Hematopoietic multipotent progenitor cell treated with erythropoietin and hydrocortisone succinate and interleukin-3 and kit ligand, for 8 days (in vitro differentiated cells): ENCODE measurements around the gene KDM1A.
"Not testable (repeated sequence)": the region's sequence is repeated elsewhere in the genome, so short reads cannot be mapped to it uniquely, and the experiment has no call there.

Source experiments
- DNase-seq: peaks from one replicate; pipeline ENCODE4 v3.0.0-alpha.2; 2015

Gene KDM1A

DNA sequence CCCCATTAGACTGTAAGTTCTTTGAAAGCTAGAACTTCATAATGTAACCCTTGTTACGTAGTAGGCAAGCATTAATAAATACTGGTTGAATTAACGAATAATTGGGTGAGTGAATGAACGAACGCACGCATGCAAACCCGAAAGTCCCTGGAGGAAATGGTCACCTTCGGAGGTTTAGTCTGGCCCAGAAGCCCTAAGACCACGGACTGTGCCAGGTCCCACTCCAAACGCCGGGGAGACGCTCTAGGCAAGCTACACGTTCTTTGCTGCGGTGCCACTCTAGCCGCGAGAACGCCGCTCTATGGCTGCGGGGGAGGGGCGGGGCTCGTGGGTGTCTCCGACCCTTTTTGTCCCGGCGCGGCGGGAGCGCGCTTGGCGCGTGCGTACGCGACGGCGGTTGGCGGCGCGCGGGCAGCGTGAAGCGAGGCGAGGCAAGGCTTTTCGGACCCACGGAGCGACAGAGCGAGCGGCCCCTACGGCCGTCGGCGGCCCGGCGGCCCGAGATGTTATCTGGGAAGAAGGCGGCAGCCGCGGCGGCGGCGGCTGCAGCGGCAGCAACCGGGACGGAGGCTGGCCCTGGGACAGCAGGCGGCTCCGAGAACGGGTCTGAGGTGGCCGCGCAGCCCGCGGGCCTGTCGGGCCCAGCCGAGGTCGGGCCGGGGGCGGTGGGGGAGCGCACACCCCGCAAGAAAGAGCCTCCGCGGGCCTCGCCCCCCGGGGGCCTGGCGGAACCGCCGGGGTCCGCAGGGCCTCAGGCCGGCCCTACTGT is at the start of gene KDM1A:
Gene KDM1A, plus strand, starts transcription at position 375 of the 769 bp plus-strand sequence. Its CDS starts 129 bp downstream, at position 504.
- peak; percentile 97 for DNase-seq

DNA sequence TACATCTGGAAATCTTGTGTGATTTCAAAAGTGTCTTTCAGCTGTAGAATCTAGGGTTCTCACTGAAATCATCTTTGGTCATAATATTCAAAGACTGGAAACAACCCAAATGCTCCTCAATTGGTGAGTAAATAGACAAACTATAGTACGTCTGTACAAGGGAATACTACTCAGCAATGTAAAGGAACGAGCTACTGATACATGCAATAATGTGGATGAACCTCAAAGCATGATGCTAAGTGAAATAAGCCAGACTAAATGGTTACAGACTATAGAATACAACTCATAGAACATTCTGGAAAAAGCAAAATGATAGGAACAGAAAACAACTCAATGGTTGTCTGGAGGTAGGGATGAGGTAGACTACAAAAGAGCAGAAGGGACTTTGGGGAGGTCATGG is 49.2 kb upstream of the KDM1A start:
- DNase-seq = no peak

DNA sequence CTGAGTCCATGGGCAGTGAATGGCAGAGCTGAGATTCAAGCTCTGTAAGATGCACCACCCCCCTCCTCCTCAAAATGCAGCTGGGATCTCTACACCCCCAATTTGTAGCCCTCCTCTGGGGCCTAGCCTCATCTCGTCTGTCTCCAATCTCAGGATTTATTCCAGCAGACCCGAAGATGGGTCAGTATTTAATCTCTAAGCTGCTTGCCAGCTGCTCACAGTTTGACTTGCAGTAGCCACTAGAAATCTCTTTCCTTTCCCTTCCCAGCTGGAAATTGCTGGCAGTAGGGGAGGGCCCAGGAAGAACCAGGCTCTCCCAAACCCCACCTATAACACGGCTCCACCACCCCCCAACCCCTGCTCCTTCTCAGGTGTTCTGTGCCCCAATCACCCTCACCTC is 48.1 kb upstream of the KDM1A start:
- DNase-seq = no peak

DNA sequence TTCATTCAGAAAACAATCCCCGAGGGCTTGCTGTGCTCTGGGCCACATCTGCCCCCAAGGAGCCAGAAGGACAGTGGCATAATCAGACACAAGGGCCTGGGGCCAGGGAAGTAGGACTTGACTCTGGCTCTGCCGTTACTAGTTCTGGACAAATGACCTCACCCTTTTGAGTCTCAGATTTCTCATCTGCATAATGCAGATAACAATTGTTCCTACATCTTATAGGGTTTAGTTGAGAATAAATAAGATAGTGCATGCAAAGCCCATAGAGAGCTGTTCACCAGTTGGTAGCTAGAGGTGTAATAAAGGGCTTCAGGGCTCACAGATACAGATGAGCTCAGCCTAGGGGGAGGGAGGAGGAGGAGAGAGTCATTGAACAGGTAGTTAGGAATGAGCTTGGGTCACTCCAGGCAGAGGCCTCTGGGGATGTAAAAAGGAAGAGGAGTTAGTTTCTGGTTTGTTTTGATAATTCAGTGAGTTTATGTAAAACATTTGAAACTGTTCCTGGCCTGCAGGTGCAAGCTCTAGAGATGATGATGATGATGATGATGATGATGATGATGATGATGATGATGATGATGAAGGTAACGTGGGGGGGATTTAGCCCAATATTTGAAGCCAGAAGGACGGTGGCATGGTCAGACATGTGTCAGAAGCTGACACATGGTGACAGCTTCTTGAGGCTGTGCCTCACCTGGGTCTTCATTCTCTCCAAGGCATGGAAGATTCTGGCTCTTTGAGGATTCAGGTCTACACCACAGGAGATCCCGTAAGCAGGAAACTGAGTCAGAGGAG is 47.5 kb upstream of the KDM1A start:
- DNase-seq = no peak

DNA sequence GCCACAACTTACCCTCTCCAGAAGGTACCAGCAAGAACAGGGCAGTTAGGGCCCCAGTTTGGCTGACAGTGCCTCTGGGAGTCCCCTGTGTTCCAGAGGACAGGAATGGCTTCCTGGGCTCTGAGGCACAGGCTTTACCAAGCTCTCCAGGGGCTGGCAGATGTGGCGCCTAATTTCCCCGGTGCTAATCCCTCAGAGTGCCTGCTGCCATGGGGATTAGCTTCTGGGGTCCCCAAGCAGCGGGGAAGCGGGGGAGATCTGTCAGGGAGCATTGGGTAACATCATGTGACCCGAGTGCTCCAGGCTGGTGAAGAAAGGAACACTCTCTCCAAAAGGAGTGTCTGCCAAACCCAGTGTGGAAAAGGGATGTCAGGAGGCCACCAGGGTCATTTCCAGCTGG is 46.5 kb upstream of the KDM1A start, which contains the start of gene LACTBL1:
Gene LACTBL1, minus strand, starts transcription at position 107 of the 400 bp plus-strand sequence. CDS start 550 bp downstream, outside the sequence.
- DNase-seq = no peak

GRCh38 chr1:22975694-22976093 is 43.6 kb upstream of the KDM1A start:
- DNase-seq = no peak

- DNase-seq = no peak
Observed at GRCh38 chr1:22976127-22976460, 43.2 kb upstream of the KDM1A start.

DNA sequence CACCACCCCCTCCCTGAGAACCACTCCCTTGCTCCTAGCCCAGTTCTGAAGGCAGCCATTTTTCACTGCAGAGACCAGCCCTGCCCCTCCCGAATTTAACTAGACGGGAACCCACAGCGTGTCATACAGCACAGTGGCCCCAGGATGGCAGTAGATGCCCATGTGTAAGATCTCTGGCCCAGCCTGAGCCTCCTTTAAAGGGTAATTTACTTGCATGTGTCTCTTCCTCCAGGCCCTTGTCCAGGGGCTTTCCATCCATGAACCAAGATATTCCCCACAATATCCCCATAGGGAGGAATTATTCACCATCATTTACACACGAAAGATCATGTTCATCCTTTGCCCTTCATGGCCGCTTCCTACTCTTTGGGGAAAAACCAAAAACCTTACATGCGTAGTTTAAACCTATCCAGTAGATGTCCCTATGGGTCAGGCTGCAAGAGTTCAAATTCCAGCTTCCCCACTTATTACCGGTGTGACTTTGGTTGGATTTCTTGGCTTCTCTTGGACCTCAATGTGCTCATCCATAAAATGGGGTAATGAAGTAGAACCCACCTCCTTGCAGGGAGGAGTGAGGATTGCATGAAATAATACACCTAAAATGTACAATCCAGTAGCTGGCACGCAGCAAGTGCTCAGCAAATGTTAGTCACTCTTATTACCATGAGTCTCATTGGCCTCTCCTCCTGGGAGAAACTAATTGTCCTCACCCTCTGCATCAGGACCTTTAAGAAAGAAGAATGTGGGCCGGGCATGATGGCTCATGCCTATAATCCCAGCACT is 42.6 kb upstream of the KDM1A start:
- DNase-seq = peak; percentile 84

- no peak for DNase-seq
Observed at GRCh38 chr1:22978299-22978698, 41.0 kb upstream of the KDM1A start.

DNA sequence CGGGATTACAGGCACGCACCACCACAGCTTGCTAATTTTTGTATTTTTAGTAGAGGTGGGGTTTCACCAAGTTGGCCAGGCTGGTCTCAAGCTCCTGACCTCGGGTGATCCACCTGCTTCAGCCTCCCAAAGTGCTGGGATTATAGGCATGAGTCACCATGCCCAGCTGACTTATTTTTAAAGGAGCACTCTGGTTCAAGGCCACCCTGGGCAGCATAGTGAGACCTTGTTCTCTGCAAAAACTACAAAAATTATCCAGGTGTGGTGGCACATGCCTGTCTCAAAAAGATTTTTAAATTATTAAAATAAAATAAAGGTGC is 38.8 kb upstream of the KDM1A start:
- DNase-seq = not testable (repeated sequence)

DNA sequence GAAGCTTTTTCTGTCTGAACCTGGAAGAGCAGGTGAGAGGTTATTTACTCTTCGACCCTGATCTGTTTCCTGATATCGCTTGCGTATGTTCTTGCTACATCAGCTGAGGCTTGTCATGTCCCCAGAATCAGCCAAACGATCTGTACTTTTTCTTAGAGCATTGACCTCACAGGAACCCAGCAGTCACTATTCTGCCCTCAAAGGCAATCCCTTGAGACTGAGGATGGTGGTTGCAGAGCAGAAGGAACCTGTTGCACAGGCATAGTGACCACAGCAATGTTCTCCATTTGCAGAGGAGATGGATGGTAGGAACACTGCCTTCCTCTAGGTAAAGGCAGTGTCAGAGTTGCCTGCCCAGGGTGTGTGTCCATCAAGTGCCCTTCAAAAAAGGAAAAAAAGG is 35.3 kb upstream of the KDM1A start:
- DNase-seq = no peak

GRCh38 chr1:22992384-22992783 is 26.9 kb upstream of the KDM1A start:
- DNase-seq = not testable (repeated sequence)

DNA sequence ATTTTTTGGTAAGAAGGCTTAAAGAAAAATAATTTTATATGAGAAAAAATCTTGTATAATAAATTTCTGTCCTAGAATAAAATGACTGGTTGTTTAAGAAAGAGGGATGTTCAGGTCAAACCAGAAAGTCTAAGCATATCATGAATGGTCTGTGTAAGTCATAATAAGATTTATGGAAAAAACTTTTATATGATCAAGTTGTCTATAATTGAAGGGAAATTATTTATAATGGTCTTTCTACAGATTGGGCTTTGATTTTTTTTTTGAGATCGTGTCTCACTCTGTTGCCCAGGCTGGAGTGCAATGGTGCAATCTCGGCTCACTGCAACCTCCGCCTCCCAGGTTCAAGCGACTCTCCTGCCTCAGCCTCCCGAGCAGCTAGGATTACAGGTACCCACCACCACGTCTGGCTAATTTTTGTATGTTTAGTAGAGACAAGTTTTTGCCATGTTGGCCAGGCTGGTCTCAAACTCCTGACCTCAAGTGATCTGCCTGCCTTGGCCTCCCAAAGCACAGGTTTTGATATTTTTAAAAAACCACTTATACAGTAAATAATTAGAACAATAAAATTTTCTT is 26.0 kb upstream of the KDM1A start:
- DNase-seq = not testable (repeated sequence)

DNA sequence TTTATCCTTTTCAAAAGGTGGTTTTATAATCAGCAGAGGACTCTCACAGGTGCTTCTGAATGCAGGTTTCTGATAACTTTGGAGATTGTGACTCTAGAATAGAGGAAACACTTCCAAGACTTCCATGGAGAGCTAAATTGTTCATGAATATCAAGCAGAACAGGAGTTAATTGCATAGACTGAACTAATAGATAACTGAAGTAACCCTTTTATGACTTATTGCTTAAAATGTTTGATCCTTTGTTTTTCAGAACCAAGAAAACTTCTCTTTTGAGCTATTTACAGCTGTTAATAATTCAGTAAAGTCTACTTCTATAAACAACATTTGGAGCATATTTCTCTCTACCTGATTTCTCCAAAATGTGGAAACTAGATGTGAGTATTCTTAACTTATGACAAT is 23.5 kb upstream of the KDM1A start:
- no peak for DNase-seq

DNA sequence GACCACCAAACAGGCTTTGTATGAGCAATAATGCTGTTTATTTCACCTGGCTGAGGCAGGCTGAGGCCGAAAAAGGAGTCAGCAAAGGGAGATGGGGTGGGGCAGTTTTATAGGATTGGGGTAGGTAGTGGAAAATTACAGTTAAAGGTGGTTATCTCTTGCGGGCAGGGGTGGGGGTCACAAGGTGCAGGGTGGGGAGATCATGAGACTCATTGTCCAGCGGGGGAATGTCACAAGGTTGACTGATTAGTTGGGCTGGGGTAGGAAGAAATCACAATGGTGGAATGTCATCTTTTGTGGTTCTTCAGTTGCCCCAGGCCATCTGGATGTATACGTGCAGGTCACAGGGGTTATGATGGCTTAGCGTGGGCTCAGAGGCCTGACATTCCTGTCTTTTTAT is 21.7 kb upstream of the KDM1A start:
- not testable (repeated sequence) for DNase-seq

GRCh38 chr1:23000133-23000532 is 19.1 kb upstream of the KDM1A start:
- not testable (repeated sequence) for DNase-seq

DNA sequence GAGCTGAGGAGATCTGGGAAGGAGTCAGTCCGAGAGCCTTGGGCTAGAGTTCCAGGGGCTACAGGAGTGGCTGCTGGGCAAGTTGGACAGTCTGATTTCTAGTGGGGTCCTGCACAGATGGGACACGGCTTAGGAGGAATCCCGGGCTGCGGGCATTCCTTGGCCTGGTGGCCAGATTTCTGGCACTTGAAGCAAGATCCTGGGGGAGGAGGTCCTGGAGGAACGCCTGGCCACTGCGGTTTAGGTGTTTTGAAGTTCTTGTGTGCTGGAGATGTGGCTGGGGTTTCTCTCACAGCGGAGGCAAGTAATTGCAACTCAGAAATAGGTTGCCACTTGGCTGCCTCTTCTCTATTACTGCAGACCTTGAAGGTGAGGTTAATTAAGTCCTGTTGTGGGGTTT is 17.1 kb upstream of the KDM1A start:
- not testable (repeated sequence) for DNase-seq

GRCh38 chr1:23004112-23004511 is 15.2 kb upstream of the KDM1A start:
- no peak for DNase-seq

- not testable (repeated sequence) for DNase-seq
Observed at GRCh38 chr1:23004769-23005168, 14.5 kb upstream of the KDM1A start.

DNA sequence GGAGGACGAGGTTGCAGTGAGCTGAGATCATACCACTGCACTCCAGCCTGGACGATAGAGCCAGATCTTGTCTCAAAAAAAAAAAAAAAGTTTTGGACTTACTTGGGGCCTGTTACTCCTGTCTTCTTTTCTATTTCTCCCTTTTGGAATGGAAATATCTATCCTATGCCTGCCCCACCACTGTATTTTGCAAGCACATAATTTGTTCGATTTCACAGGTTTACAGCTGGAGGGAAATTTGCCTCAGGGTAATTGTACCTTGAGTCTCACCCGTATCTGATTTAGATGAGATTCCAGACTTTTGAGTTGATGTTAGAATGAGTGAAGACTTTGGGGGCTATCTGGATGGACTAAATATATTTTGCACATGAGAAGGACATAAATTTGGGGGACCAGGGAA is 12.2 kb upstream of the KDM1A start:
- no peak for DNase-seq

DNA sequence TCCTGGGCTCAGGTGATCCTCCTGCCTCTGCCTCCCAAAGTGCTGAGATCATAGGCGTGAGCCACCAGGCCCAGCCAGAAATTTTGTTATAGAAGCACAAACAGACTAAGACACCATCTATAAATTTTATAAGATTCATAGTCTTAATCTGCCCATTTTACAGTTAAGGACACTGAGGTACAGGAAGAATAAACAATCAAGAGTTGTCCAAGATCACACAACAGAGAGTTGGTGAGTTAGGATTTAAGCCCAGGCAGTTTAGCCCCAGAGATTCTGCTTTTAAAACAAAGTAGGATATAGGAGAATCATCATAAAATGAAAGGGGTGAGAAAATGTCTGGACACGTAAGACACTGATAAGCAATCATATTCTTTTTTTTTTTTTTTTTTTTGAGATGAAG is 10.4 kb upstream of the KDM1A start:
- DNase-seq = no peak

DNA sequence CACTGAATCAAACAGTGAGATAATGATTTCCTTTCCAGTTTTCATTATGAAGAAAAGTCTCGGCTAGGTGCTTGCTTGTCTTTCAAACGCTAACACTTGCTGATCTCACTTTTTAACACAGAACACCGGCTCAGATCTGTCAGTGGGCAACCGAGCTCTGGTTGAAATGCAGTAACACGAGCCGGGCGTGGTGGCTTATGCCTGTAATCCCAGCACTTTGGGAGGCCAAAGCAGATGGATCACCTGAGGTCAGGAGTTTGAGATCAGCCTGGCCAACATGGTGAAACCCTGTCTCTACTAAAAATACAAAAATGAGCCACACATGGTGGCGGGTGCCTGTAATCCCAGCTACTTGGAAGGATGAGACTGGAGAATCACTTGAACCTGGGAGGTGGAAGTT is 9.2 kb upstream of the KDM1A start:
- DNase-seq = not testable (repeated sequence)

DNA sequence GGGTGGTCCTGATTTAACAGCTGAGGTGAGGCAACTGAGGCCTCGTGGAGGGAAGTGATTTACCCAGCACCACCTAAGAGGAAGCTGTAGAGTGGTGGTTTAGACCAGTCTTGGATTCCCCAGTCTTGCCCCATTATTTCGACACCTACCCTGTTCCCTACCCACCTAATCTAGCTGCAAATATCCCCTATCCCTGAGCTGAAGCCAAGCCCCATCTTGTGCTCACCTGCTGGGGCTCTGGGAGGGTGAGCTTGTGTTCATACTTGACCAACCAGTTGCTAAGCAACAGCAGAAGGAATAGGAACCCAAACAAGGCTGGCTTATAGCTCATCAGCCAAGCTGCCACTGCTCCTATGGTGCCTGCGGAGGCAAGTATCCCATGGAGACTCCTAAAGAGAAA is 5.6 kb upstream of the KDM1A start:
- DNase-seq = no peak
